Cardiac muscle cell (in vitro differentiated cells and primary cell): ENCODE data around the gene UBE2D1. TPM values are rescaled to one million over a fixed set of nuclear protein-coding genes. Genes with fewer than 3 reads are reported as not detected.

Experiments
- DNase-seq, 2 donors: peaks; one replicate each; pipeline versions ENCODE4 v3.0.0 to v3.0.0-alpha.2; 2010 to 2017; ENCODE audit warnings: low read depth in 1 of 2, low spot score in 1 of 2
- H3K27ac ChIP-seq: fragments of 200-600 bp; sonication (generic); 2 replicates; pipeline ENCODE4 v1.5.1; 2016
- H3K27me3 ChIP-seq: fragments of 200-600 bp; sonication (generic); 2 replicates; pipeline ENCODE4 v1.6.0; 2016; ENCODE audit warnings: control low read depth
- H3K36me3 ChIP-seq: fragments of 200-600 bp; sonication (generic); 2 replicates; pipeline ENCODE4 v1.5.1; 2016; ENCODE audit warnings: control low read depth
- H3K4me1 ChIP-seq: fragments of 200-600 bp; sonication (generic); 2 replicates; pipeline ENCODE4 v1.8.1; 2017; ENCODE audit warnings: low read depth, mild to moderate bottlenecking, mixed run types
- H3K4me3 ChIP-seq: fragments of 200-600 bp; sonication (generic); 2 replicates; pipeline ENCODE4 v1.5.1; 2016; ENCODE audit warnings: mild to moderate bottlenecking
- H3K9me3 ChIP-seq: fragments of 200-600 bp; sonication (generic); 2 replicates; pipeline ENCODE4 v1.5.1; 2017; ENCODE audit warnings: low read depth, mild to moderate bottlenecking, control low read depth
- polyA plus RNA-seq: library from polyadenylated mRNA; unstranded; fragments of >200 nt; fragmentation: Nextera tagmentation; extraction: Ambion mirVana; gene quantifications from 2 replicates; pipeline ENCODE4 v1.2.1, GENCODE V29; 2016
- total RNA-seq: library from RNA; depleted of rRNA; stranded (reverse); fragments of >200 nt; gene quantifications from 2 replicates; pipeline ENCODE4 v1.2.3, GENCODE V29; 2016
- TF ChIP-seq, protein P1 (sequence below): IDR thresholded peaks from 2 replicates; pipeline ENCODE4 v1.5.1; 2012; ENCODE audit warnings: low read depth, mild to moderate bottlenecking, low read length

UBE2D1 gene
- total and polyA plus RNA-seq, 2 experiments from 2014 or later = 12.6 to 27.4 TPM

GRCh38 chr10:58367069-58367468 lies 32.3 kb downstream of the UBE2D1 start:
- no peak for DNase-seq
- Histone ChIP-seq H3K9me3 (no peaks in the 10 kb centered on the region), H3K27ac (no peak overlapping the region), H3K4me1 (no peaks in the 10 kb centered on the region), H3K4me3 (no peak overlapping the region), H3K36me3 (peaks cover 15% of the 10 kb centered on the region), H3K27me3 (no peaks in the 10 kb centered on the region)
- TF ChIP-seq, protein P1, sequence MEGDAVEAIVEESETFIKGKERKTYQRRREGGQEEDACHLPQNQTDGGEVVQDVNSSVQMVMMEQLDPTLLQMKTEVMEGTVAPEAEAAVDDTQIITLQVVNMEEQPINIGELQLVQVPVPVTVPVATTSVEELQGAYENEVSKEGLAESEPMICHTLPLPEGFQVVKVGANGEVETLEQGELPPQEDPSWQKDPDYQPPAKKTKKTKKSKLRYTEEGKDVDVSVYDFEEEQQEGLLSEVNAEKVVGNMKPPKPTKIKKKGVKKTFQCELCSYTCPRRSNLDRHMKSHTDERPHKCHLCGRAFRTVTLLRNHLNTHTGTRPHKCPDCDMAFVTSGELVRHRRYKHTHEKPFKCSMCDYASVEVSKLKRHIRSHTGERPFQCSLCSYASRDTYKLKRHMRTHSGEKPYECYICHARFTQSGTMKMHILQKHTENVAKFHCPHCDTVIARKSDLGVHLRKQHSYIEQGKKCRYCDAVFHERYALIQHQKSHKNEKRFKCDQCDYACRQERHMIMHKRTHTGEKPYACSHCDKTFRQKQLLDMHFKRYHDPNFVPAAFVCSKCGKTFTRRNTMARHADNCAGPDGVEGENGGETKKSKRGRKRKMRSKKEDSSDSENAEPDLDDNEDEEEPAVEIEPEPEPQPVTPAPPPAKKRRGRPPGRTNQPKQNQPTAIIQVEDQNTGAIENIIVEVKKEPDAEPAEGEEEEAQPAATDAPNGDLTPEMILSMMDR = no peak

DNA sequence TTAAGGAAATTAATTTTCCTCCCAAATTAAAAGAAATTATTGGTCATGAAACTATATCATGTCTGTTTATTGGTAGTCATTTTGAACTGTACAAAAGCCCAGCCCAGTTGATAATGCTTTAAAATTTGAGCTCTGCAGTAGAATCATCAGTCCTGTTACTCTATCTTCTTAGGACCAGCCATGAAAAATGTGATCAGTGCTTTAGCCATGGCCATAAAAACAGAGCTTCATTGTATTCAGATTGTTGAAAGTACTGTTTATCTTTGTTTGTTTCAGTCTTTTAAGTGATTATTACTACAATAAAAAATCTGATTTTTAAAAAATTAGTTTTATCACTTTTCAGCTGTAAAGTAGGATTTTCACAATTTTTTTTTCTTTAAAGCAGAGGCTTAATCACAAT lies 36.7 kb downstream of the UBE2D1 start:
- Histone ChIP-seq H3K9me3 (no peaks in the 10 kb centered on the region), H3K36me3 (peaks cover 15% of the 10 kb centered on the region), H3K27me3 (no peaks in the 10 kb centered on the region), H3K27ac (no peak overlapping the region), H3K4me1 (no peaks in the 10 kb centered on the region), H3K4me3 (no peak overlapping the region)
- no peak for DNase-seq
- TF ChIP-seq, protein P1 = no peak

DNA sequence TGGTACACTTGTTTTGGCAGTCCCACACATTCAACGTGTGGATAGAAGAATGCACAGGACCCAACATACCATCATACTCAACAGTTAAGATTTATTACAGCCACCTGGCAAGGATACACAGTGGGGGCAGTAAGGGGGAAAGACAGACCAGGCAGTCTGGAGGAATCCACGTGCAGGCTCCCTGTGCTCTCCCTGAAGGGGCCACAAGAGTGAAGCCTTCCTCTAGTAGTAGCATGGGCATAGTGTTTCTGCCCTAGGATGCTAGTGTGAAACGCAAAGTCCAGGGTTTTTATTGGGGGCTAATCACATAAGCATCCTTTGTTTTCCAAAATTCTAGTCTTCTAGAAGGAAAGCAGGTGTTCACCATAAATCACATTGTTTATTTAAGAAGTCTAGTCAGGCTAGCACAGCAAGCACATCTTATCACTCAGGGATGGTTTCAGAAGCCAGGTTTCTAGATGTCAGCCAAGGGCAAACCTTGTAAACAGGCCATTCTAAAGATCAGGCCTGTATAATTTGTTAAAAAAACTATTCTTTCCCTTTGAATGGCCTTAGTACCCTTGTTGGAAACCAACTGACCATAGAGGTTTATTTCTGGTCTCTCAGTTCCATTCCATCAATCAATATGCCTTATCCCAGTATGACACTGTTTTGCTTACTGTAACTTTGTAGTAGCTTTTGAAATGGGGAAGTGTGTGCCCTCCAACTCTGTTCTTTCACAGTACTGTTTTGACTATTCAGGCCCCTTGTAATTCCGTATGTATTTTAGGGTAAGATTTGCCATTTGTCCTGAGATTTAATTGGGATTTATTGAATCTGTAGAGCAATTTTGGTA lies 38.0 kb downstream of the UBE2D1 start:
- H3K27me3 ChIP-seq = no peaks in the 10 kb centered on the region
- TF ChIP-seq, protein P1 = no peak
- H3K9me3 ChIP-seq = no peaks in the 10 kb centered on the region
- H3K4me1 ChIP-seq = no peaks in the 10 kb centered on the region
- H3K27ac ChIP-seq = no peak overlapping the region
- no peak for DNase-seq
- H3K36me3 ChIP-seq = peaks cover 13% of the 10 kb centered on the region
- H3K4me3 ChIP-seq = no peak overlapping the region

DNA sequence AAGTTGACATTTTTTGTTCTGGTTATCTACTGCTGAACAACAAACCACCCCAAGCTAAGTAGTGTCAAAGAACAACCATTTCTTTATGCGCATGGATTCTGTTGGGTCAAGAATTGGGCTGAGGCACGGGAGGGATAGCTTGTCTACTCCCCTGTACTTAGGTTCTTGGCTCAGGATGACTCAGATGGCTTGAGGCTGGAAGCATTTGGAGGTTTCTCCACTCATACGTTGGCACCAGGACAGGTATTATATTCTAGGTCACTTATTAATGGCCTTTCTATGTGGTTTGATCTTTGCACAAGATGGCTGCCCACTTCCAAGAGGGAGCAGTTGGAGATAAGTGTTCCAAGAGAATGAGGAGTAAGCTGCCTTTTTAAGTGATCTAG lies 38.6 kb downstream of the UBE2D1 start:
- Histone ChIP-seq H3K27me3 (no peaks in the 10 kb centered on the region), H3K4me1 (no peaks in the 10 kb centered on the region), H3K36me3 (peaks cover 7% of the 10 kb centered on the region), H3K27ac (no peak overlapping the region), H3K9me3 (no peaks in the 10 kb centered on the region), H3K4me3 (no peak overlapping the region)
- DNase-seq = no peak
- TF ChIP-seq, protein P1 = no peak

- no peaks in the 10 kb centered on the region for H3K9me3 ChIP-seq
- TF ChIP-seq, protein P1 = no peak
- DNase-seq = no peak
- H3K4me1 ChIP-seq = peaks cover 12% of the 10 kb centered on the region
- peaks cover 4% of the 10 kb centered on the region for H3K36me3 ChIP-seq
- no peaks in the 10 kb centered on the region for H3K27me3 ChIP-seq
- H3K27ac ChIP-seq = no peak overlapping the region
- no peak overlapping the region for H3K4me3 ChIP-seq
Observed at GRCh38 chr10:58382489-58382995, 47.7 kb downstream of the UBE2D1 start.
